ENCODE data around the gene RPS27A.
"Not testable (repeated sequence)": the region's sequence is repeated elsewhere in the genome, so short reads cannot be mapped to it uniquely, and the experiment has no call there.

RPS27A gene

GRCh38 chr2:55268907-55269644 lies 36.6 kb downstream of the RPS27A start, which contains the start of gene MTIF2:
TSS of gene MTIF2 (minus strand) at chr2:55269231. CDS start at chr2:55263858, 5,373 bp downstream.
- no peak for TF ChIP-seq GATA1 (IDR thresholded peaks at IDR 0.05; ENCODE audit: low read depth, low read length)
- TF ChIP-seq POLR2A (IDR thresholded peaks at IDR 0.05; ENCODE audit: low read length): peak; percentile 89
- peak; percentile 95 to 96 for DNase-seq

- TF ChIP-seq POLR2A (IDR thresholded peaks at IDR 0.05; ENCODE audit: low read length): no peak
- TF ChIP-seq GATA1 (IDR thresholded peaks at IDR 0.05; ENCODE audit: low read depth, low read length): no peak
- peak; percentile 35 to 53 for DNase-seq
Observed at GRCh38 chr2:55269645-55269990, 37.1 kb downstream of the RPS27A start.

GRCh38 chr2:55274346-55274745 lies 41.9 kb downstream of the RPS27A start:
- not testable (repeated sequence) for DNase-seq

GRCh38 chr2:55277310-55277709 lies 44.8 kb downstream of the RPS27A start:
- TF ChIP-seq POLR2A (IDR thresholded peaks at IDR 0.05; ENCODE audit: low read length) (no peak), GATA1 (IDR thresholded peaks at IDR 0.05; ENCODE audit: low read depth, low read length) (no peak)
- DNase-seq: no peak

- not testable (repeated sequence) for DNase-seq
Observed at GRCh38 chr2:55279214-55279835, 46.8 kb downstream of the RPS27A start.

- DNase-seq: not testable (repeated sequence)
Observed at GRCh38 chr2:55279859-55280424, 47.5 kb downstream of the RPS27A start.

GRCh38 chr2:55280851-55281546 lies 48.5 kb downstream of the RPS27A start:
- not testable (repeated sequence) for DNase-seq

GRCh38 chr2:55282110-55282917 lies 49.8 kb downstream of the RPS27A start:
- TF ChIP-seq GATA1 (IDR thresholded peaks at IDR 0.05; ENCODE audit: low read depth, low read length): no peak
- TF ChIP-seq POLR2A (IDR thresholded peaks at IDR 0.05; ENCODE audit: low read length): peak; percentile 95
- peak; percentile 92 to 94 for DNase-seq

GRCh38 chr2:55283083-55283482 lies 50.6 kb downstream of the RPS27A start:
- DNase-seq: peak in 1 of 2 experiments; percentile 11
- no peak for TF ChIP-seq GATA1 (IDR thresholded peaks at IDR 0.05; ENCODE audit: low read depth, low read length)
- no peak for TF ChIP-seq POLR2A (IDR thresholded peaks at IDR 0.05; ENCODE audit: low read length)

Measured in erythroblast (primary cell).